ENCODE data around the gene OSBP2. TPM values are rescaled to one million over a fixed set of nuclear protein-coding genes. Genes with fewer than 3 reads are reported as not detected.
A peak's percentile ranks its signal among the peaks of the same experiment; 100 is the strongest.

OSBP2 gene
- total RNA-seq, 1 donor from 2014 or later = 19.2 TPM

GRCh38 chr22:30863081-30863833 lies 168.6 kb downstream of the OSBP2 start:
- DNase-seq (ENCODE audit: low spot score in 2 of 2) = peak; percentile 15 to 48
- no peak for FAIRE-seq

- FAIRE-seq = no peak
- DNase-seq (ENCODE audit: low spot score in 2 of 2) = peak; percentile 10 to 11
Measured at GRCh38 chr22:30864441-30865420, 170.1 kb downstream of the OSBP2 start.

GRCh38 chr22:30865656-30866055 lies 171.0 kb downstream of the OSBP2 start:
- FAIRE-seq (no peak), DNase-seq (ENCODE audit: low spot score in 2 of 2) (peak in 1 of 2 donors; percentile 2)

GRCh38 chr22:30866216-30866615 lies 171.5 kb downstream of the OSBP2 start:
- DNase-seq (ENCODE audit: low spot score in 2 of 2) (no peak), FAIRE-seq (no peak)

DNA sequence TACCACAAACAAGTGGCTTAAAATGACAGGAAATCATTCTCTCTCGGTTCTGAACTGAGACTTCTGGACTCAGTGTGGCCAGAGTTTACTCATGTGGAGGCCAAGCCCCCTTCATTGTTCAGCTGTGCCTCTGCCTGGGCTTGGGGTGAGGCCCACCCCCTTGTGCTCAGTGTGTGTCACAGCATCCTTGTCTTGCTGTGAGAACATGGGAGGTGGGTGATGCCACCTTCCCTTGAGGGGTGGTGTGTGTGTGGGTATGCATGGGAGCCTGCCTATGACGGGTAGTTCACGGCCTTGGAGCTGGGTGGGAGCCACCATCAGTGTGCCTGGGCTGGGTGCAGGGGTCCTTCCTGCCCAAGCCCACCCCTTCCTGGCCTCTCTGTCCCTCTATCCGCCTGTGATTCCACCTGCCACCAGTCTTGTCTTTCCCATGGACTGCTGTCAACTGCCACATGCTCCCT lies 172.2 kb downstream of the OSBP2 start:
- DNase-seq (ENCODE audit: low spot score in 2 of 2) (peak in 1 of 2 donors; percentile 19), FAIRE-seq (no peak)

- FAIRE-seq = no peak
Measured at GRCh38 chr22:30867746-30868662, 173.3 kb downstream of the OSBP2 start.

GRCh38 chr22:30868663-30869385 lies 174.2 kb downstream of the OSBP2 start:
- DNase-seq (ENCODE audit: low spot score in 2 of 2) (peak in 1 of 2 donors; percentile 63), FAIRE-seq (no peak)

More at GRCh38 chr22:30867746-30868662, 173.3 kb downstream of the OSBP2 start:
- peak in 1 of 2 donors; percentile 14 for DNase-seq (ENCODE audit: low spot score in 2 of 2)

DNA sequence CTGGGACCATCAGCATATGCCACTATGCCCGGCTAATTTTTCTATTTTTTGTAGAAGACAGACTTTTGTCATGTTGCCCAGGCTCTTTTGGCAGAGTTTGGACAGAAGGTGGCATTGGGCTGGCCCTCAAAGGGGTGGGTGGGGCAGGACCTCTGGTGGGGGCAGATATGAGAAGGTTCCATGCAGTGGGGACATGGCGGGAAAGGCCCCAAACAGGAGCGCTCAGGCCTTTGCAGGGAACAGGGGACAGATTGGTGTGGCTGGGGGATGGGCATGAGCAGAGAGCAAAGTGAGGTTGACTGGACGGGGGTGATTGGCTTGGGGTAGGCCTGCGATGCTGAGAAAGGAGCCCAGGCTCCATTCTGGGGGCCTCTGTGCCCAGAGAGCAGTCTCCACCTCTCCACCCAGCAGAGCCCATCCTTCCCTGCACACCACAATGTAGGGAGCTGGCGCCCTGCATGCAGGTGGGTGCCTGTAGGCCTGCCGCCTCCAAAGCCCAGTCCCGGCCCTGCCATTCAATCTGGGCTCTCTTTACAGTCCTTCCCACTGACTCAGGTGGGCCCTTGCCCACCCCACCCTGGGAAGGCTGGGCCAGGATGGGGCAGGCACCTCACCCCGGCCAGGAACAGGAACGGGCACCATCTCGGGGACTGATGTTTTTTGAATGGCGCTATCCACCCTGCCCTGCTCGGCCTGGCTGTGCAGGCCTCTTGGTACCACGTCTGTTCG lies 175.2 kb downstream of the OSBP2 start:
- FAIRE-seq (no peak), DNase-seq (ENCODE audit: low spot score in 2 of 2) (no peak)

GRCh38 chr22:30870451-30871345 lies 176.0 kb downstream of the OSBP2 start:
- FAIRE-seq = no peak
- DNase-seq (ENCODE audit: low spot score in 2 of 2) = no peak

DNA sequence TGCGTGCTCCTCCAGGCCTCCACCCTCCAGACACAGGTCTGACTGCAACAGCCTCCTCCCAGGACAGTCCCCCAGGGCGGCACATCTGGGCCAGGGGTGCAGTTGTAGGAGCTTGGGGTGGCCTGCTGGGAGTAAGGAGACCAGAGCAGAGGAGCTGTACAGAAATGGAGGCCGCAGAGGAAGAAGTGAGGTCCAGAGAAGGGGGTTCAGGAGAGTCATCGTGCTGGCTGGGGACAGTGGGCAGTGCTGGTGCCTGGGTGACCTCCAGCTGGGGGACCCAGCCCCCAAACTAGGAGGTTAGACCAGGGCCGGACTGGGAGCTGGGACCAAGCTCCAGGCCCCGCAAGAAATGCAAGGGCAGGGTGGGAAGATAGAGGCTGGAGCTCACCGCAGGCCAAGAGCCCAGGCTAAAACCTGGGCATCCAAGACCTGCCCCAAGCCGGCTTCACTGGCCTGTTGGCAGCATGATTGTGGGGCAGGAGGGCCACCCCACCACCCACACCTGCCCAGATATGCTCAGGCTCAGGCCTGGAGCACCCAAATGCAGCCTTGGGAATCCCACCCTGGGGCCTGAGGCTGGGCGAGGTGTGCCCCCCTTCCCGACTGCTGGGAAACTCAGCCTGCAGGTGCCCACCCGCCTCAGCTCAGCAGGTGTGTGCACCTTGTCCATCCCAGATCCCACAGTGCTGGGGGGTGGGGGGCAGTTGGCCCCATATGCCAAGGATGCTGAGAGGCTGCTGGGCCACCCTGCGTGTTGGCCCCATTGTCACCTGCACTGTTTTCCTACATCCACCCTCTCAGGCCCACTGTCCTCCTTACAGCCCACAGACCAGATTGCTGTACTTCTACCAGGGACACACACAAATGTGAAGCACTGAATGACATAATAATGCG lies 177.0 kb downstream of the OSBP2 start:
- FAIRE-seq (no peak), DNase-seq (ENCODE audit: low spot score in 2 of 2) (no peak)

GRCh38 chr22:30872285-30873041 lies 177.8 kb downstream of the OSBP2 start:
- DNase-seq (ENCODE audit: low spot score in 2 of 2) (no peak), FAIRE-seq (no peak)

DNA sequence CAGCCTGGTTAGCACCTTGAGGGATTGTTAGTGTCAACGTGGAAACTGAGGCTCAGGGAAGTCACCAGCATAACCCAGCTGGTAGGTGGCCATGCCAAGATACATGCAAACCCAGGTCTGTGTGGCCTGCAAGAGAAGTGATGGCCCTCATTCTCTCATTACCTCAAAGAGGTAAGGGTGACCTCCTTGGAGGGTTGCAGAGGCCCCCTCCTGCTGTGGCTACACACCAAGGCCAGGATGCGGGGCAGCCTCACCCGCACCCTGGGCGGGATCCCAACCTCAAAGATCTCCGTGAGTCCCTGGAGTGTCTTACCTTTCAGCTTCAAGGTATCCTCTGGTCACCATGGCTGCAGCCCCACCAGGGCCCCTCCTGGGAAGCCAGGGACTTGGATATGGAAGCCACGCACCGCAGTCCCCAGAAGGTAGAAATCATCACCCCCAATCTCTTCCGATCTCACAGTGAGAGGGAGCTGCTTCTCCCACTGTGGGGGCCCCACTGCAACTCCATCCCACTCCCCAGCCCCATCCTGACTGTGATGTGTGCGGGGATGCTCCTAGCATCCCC lies 178.5 kb downstream of the OSBP2 start:
- DNase-seq (ENCODE audit: low spot score in 2 of 2) (no peak), FAIRE-seq (no peak)

DNA sequence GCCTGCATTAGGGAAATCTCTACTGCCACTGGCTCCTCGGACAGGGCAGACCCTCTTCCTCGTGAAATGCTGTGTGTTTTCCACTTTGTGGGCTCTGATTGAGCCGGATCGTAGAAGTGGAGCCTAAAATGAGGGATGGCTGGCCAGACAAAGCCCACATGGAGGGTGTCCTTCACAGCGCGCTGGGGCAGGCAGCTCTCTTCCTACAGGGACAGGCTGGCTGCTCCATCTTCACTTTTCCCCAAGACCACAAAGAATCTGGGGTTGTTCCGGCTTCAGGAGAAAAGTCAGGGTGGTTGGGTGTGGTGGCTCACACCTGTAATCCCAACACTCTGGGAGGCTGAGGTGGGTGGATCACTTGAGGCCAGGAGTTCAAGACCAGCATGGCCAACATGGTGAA lies 179.0 kb downstream of the OSBP2 start:
- no peak for DNase-seq (ENCODE audit: low spot score in 2 of 2)
- FAIRE-seq = no peak

GRCh38 chr22:30874431-30875370 lies 180.0 kb downstream of the OSBP2 start:
- DNase-seq (ENCODE audit: low spot score in 2 of 2) (no peak), FAIRE-seq (no peak)

Data from frontal cortex (tissue), 4 donors.